Measurements from ENCODE around the gene COLEC11. TPM values are rescaled to one million over a fixed set of nuclear protein-coding genes. Genes with fewer than 3 reads are reported as not detected.
A peak's percentile ranks its signal among the peaks of the same experiment; 100 is the strongest.

COLEC11 gene
- total and polyA plus RNA-seq, 12 donors = 16.8 to 155 (median 69.3) TPM

GRCh38 chr2:3665886-3666612, 71.1 kb downstream of the COLEC11 start:
- no peaks in the 10 kb centered on the region for H3K9me3 ChIP-seq (replicated peaks in 1 of 3)
- WGBS, 4 donors = 87 to 89% (median 88%) methylated on average over 14 to 16 of the region's 16 CpGs
- intact Hi-C loops (cut with DNase I) = no loop called here
- DNase-seq = no peak
- H3K27ac ChIP-seq = no peak overlapping the region
- no peaks in the 10 kb centered on the region for H3K4me1 ChIP-seq (replicated peaks in 1 of 2)
- TF ChIP-seq CTCF (IDR thresholded peaks at IDR 0.05) = no peak
- no peak for TF ChIP-seq POLR2A (IDR thresholded peaks at IDR 0.05)
- H3K27me3 ChIP-seq = no peaks in the 10 kb centered on the region
- no peak overlapping the region for H3K4me3 ChIP-seq
- H3K36me3 ChIP-seq (replicated peaks in 1 of 2) = no peaks in the 10 kb centered on the region

GRCh38 chr2:3666613-3666975, 71.7 kb downstream of the COLEC11 start:
- intact Hi-C loops (cut with DNase I) = no loop called here
- TF ChIP-seq CTCF (IDR thresholded peaks at IDR 0.05) (no peak), POLR2A (IDR thresholded peaks at IDR 0.05) (no peak)
- DNase-seq = no peak
- no peak overlapping the region for H3K4me3 ChIP-seq
- H3K9me3 ChIP-seq (replicated peaks in 1 of 3) = no peaks in the 10 kb centered on the region
- H3K4me1 ChIP-seq (replicated peaks in 1 of 2) = no peaks in the 10 kb centered on the region
- no peaks in the 10 kb centered on the region for H3K36me3 ChIP-seq (replicated peaks in 1 of 2)
- 91 to 96% (median 93%) methylated on average over 13 to 18 of the region's 18 CpGs for WGBS, 4 donors
- no peak overlapping the region for H3K27ac ChIP-seq
- H3K27me3 ChIP-seq = no peaks in the 10 kb centered on the region

- intact Hi-C loops (cut with DNase I) = no loop called here
- no peaks in the 10 kb centered on the region for H3K36me3 ChIP-seq (replicated peaks in 1 of 2)
- WGBS, 4 donors = 83 to 90% (median 85%) methylated on average over 17 to 23 of the region's 23 CpGs
- H3K4me1 ChIP-seq (replicated peaks in 1 of 2) = no peaks in the 10 kb centered on the region
- no peaks in the 10 kb centered on the region for H3K27me3 ChIP-seq
- no peak overlapping the region for H3K27ac ChIP-seq
- DNase-seq = peak in 1 of 7 donors; percentile 36
- no peak overlapping the region for H3K4me3 ChIP-seq
- no peaks in the 10 kb centered on the region for H3K9me3 ChIP-seq (replicated peaks in 1 of 3)
- TF ChIP-seq CTCF (IDR thresholded peaks at IDR 0.05) (no peak), POLR2A (IDR thresholded peaks at IDR 0.05) (no peak)
These were observed 72.3 kb downstream of the COLEC11 start for GRCh38 chr2:3667151-3667631.

GRCh38 chr2:3669656-3670055, 74.7 kb downstream of the COLEC11 start:
- no peak for TF ChIP-seq CTCF (IDR thresholded peaks at IDR 0.05)
- TF ChIP-seq POLR2A (IDR thresholded peaks at IDR 0.05) = no peak
- DNase-seq = peak in 2 of 7 donors; percentile 5 to 21
- Histone ChIP-seq H3K9me3 (replicated peaks in 1 of 3) (no peaks in the 10 kb centered on the region), H3K36me3 (replicated peaks in 1 of 2) (no peaks in the 10 kb centered on the region), H3K27me3 (no peaks in the 10 kb centered on the region), H3K27ac (no peak overlapping the region), H3K4me1 (replicated peaks in 1 of 2) (no peaks in the 10 kb centered on the region), H3K4me3 (no peak overlapping the region)
- intact Hi-C loops (cut with DNase I) = no loop called here
- WGBS, 4 donors = 83 to 94% (median 89%) methylated on average over 8 of the region's 8 CpGs

Measured in adrenal gland (tissue), 12 donors.